GM19395 (cell line): ENCODE results near the gene BAZ2B.
"Not testable (repeated sequence)": the region's sequence is repeated elsewhere in the genome, so short reads cannot be mapped to it uniquely, and the experiment has no call there.

Source experiments
- ATAC-seq: cut with Tn5 transposase; IDR thresholded peaks from one replicate; pipeline ENCODE4 v1.9.1; 2021; ENCODE audit warnings: mild to moderate bottlenecking, moderate library complexity; ENCODE audit not compliant: unreplicated experiment

BAZ2B gene

GRCh38 chr2:159432610-159433009 lies 183.7 kb downstream of the BAZ2B start:
- ATAC-seq: no peak

- ATAC-seq: no peak
Measured at GRCh38 chr2:159427048-159427447, 189.3 kb downstream of the BAZ2B start.

GRCh38 chr2:159419403-159419802 lies 196.9 kb downstream of the BAZ2B start:
- no peak for ATAC-seq

GRCh38 chr2:159411460-159411859 lies 204.9 kb downstream of the BAZ2B start:
- ATAC-seq: no peak

- no peak for ATAC-seq
Measured at GRCh38 chr2:159410276-159410675, 206.1 kb downstream of the BAZ2B start.

- no peak for ATAC-seq
Measured at GRCh38 chr2:159409116-159409800, 207.1 kb downstream of the BAZ2B start.

GRCh38 chr2:159402790-159403189 lies 213.6 kb downstream of the BAZ2B start:
- no peak for ATAC-seq

GRCh38 chr2:159402160-159402559 lies 214.2 kb downstream of the BAZ2B start:
- ATAC-seq: not testable (repeated sequence)

- no peak for ATAC-seq
Measured at GRCh38 chr2:159399716-159400415, 216.5 kb downstream of the BAZ2B start.

GRCh38 chr2:159396799-159397198 lies 219.5 kb downstream of the BAZ2B start:
- no peak for ATAC-seq

GRCh38 chr2:159382447-159383028 lies 233.8 kb downstream of the BAZ2B start:
- ATAC-seq: no peak

GRCh38 chr2:159381574-159381973 lies 234.8 kb downstream of the BAZ2B start:
- ATAC-seq: peak; percentile 90

- no peak for ATAC-seq
Measured at GRCh38 chr2:159380685-159381239, 235.6 kb downstream of the BAZ2B start.

GRCh38 chr2:159379181-159379580 lies 237.2 kb downstream of the BAZ2B start:
- no peak for ATAC-seq

GRCh38 chr2:159375241-159375640 lies 241.1 kb downstream of the BAZ2B start:
- ATAC-seq: no peak

- no peak for ATAC-seq
Measured at GRCh38 chr2:159371506-159371905, 244.8 kb downstream of the BAZ2B start.

GRCh38 chr2:159366538-159366937 lies 249.8 kb downstream of the BAZ2B start:
- no peak for ATAC-seq

- peak; percentile 71 for ATAC-seq
Measured at GRCh38 chr2:159362816-159363251, 253.5 kb downstream of the BAZ2B start.

GRCh38 chr2:159362094-159362493 lies 254.3 kb downstream of the BAZ2B start:
- no peak for ATAC-seq

GRCh38 chr2:159361603-159362002 lies 254.7 kb downstream of the BAZ2B start:
- not testable (repeated sequence) for ATAC-seq

GRCh38 chr2:159356053-159356554 lies 260.2 kb downstream of the BAZ2B start:
- ATAC-seq: no peak

- ATAC-seq: no peak
Measured at GRCh38 chr2:159351977-159352376, 264.4 kb downstream of the BAZ2B start.
